Measurements from ENCODE around the gene EN1.

EN1 gene

DNA sequence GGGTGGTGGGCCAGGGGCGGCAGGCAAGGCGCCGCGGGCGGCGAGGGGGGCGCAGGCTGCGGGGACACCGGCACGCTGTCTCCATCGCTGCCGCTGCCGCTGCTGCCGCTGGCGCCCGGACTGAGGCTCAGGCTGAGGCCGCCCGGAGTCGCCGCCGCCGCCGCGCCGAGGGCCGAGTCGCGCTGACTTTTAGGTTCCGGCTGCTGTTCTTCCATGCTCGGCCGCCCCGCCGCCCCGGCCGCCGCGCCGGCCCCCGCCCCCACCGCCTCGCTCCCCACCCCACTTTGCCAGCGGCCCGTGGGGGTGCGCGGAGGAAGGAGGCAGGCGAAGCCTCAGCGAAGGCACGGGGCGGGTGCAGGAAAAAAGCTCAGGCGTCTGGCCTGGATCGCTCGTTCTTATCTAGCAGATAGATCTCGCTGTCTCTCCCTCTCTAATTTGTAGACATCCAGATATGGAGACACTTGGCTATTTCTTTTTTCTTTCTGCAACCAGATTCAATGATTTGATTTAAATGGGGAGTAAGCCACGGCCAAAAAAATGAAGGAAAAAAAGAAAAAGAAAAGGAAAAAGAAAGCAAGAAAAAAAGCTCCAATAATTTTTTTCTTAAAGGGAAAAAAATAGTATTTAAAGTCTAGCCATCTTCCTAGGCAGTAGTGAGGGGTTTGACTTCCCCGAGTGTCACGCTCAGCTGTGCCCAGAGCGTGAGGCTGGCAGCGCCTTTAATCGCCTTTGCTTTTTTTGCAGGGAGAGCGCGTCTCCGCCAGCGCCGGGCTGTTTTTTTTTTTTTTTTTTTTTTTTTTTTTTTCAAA, at the start of gene EN1:
Gene EN1, minus strand, starts transcription at position 696 of the 809 bp plus-strand sequence. Its CDS starts 481 bp downstream, at position 215.
- DNase-seq (ENCODE audit: low read depth), result no peak

DNA sequence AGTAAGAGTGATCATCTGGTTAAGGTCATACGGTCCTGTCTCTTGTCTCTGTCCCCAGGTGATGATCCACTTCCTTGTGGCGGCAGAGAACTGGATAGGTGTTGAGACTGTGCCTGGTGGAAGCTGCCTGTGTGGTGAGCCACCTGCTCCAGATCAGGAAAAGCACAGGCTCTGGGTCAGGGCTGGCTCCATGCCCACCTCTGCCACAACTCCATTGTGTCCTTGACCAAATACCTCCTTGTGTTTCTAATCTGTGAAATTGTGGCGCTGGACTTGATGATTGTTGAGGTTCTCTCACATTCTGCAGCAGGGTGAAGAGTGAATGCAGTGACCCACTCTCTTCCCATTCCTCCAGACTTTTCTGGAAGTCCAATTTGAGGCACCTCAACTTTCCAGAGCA, 45.7 kb upstream of the EN1 start:
- DNase-seq (ENCODE audit: low read depth), result no peak

DNA sequence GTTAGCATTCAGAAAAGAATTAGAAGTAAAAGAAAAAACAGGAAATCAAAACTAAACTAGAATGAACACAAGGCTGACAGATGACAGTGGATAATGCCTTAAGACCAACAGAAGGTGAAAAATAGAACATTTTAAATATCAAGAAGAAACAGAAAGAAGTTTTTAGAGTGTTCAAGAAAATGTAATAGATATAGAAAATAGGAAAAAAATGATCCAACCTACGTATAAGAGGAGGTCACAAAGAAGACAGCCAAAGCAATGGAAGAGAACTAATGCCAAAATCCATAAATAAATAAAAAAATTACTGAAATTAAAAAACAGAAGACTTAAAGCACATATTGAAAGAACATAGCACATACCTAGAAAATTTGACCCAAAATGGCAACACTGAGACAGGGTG, 42.5 kb upstream of the EN1 start:
- no peak for DNase-seq (ENCODE audit: low read depth)

DNA sequence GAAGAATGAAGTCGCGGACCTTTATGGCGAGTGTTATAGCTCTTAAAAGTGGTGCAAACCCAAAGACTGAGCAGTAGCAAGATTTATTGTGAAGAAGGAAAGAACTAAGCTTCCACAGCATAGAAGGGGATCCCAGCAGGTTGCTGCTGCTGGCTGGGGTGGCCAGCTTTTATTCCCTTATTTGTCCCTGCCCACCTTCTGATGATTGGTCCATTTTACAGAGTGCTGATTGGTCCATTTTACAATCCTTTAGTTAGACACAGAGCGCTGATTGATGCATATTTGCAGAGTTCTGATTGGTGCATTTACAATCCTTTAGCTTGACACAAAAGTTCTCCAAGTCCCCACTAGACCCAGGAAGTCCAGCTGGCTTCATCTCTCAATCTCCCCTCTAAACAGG, 36.3 kb upstream of the EN1 start:
- no peak for DNase-seq (ENCODE audit: low read depth)

DNA sequence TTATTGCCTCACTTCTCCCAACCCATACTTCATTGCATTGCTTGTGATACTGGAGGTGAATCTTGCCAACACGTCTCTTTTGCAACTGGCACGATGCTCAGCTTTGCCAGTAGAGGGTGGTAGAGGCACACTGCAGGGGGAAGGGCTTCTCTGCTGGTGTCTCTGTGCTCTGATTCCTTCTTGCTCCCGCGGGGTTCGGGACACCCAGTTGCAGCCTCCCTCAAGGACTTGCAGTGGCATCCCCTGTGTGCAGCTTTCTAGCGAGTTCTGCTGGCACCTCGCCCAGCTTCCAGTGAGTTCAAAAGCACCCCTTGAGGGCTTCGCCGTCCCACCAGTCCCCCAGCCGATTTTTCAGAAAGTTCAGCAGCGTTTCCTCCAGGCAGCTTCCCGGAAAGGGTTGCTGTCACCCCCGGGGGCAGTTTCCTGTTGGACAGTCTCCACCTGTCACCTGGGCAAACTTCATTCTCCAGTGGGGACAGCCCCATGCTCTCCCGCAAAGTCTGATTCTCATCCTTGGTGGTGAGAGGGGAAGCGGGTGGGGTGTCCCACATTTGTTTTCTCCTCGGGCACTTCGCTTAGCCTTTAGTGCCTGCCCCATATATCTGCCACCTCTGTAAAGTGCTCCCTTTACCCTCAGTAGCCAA, 35.4 kb upstream of the EN1 start:
- peak; percentile 44 for DNase-seq (ENCODE audit: low read depth)

DNA sequence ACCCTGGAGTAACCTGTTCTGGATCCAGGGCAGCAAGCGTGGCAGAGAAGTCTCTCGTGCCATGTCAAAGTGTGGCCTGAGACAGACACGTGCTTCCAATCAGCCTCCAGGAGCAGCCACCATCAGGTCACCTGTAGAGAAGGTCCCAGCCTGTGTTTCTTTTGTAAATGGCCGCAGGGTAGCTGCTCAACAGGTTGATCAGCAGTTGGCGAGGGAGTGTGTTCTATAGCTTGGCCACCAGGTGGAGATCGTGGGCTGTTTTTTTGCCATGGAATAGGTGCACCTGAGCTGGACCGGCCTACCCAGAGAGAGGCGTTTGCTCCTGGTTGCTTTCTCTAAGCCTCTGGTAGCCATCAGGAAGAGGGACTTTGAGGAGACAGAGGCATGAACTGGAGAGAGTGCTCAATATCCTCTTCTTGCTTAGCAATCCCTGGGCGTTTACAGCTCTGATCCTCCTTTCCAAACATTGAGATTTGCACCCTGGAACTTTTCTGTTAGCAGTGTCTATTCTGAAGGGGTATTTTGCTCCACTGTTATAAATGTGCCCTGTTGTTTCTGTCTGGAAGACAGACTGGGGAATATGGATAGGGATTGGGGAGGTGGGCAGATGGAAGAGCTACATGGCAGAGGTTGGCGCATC, 34.2 kb upstream of the EN1 start:
- DNase-seq (ENCODE audit: low read depth), result peak; percentile 59

DNA sequence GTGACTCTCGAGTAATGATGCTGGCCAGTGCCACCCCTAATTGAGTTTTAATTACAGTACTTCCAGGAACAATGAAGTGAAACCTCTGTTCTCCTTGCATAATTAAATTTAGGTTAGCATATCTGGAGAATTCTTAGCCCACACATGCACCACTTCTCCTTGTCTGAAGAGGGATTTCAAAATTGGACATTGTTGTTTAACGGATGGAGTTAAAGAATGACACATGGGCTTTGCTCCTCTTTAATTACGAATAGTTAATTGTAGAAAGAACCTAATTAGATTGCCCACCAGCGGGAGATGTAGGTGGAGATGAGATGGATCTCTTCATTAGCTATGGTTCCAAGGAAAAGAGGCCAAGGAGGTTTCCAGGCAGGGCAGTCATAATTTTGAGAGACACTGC, 33.1 kb upstream of the EN1 start:
- no peak for DNase-seq (ENCODE audit: low read depth)

DNA sequence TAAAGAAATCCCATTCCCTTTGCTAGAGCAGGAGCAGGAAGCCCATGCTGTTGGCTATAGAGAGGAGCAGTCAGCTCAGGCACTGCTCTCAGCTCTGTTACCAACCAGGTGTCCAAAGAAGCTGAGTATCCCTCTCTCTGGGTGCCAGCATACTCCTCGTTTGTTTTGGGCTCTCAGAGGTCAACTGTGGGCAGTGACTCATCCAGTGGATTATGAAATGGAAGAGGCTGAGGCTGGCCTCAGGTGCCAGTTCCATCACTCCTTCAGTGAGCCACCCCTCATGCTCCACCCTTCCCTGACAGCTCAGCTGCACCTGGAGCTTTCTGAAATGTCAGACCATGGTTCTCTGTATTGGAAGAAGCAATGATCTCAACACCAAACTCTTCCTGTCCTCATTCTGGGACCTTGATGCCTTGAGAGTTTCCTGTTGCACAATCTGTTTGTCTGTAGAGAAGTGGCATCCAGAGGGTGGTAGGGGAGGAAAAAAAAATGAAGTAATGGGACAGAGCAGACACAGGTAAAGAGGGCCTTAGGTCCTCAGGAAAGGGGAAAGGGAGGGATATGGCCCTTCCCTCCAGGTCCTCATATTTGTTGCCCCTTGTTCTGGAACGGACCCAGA, 31.2 kb upstream of the EN1 start:
- DNase-seq (ENCODE audit: low read depth), result no peak

DNA sequence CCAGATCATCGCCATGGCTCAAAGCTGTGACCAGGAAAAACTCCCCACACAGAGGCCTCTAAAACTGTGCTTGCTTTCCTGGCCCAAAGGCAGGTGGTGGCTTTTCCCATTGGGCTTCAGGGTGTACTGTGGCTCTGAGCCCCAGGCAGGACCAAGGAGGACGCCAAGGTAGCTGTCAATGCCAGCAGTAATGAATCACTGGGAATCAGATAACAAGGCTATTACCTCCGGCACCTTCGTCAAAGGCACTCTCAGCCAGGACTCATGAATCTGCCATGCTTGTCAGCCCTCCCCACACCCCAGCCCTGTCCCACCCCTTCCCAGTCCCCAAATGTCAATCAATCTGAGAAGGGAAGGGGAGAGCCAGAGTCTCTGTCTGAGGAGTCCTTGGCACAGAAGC, 27.9 kb upstream of the EN1 start:
- no peak for DNase-seq (ENCODE audit: low read depth)

DNA sequence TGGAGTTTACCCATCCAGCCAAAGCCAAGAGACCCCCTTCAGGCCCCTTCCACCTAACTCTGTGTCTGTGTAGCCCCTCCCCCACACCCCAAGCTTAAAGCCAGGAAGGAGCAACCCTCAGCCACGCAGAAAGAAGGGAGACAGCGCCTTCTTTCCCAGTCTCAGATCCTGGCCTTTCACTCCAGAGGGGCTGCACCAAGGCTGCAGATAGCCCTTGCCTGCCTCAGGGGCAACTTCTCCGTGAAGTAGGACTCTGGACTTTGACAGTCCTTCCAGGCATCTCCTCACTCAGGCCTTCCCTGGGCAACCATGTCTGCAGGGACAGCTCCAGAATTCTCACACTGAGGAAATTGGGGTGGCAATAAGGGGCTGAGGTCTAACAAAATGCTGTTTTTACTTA, 26.9 kb upstream of the EN1 start:
- DNase-seq (ENCODE audit: low read depth), result no peak

DNA sequence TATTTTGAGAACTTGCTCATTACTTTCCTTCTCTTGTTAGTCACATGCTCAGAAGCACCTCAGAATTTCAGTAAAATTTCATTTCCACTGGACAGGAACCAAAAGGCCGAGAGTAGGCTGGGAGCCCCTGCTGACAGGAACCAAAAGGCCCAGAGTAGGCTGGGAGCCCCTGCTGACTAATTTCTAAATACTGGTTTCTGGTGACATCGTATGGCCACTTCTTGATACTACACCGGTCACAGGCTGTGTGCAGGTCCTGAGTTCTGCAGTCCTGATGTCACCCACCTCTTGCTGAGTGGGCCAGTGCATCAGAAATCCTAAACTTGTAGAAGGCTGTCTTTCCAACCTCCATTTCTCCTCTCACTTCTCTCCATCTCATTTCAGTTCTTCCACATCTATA, 17.7 kb upstream of the EN1 start:
- no peak for DNase-seq (ENCODE audit: low read depth)

DNA sequence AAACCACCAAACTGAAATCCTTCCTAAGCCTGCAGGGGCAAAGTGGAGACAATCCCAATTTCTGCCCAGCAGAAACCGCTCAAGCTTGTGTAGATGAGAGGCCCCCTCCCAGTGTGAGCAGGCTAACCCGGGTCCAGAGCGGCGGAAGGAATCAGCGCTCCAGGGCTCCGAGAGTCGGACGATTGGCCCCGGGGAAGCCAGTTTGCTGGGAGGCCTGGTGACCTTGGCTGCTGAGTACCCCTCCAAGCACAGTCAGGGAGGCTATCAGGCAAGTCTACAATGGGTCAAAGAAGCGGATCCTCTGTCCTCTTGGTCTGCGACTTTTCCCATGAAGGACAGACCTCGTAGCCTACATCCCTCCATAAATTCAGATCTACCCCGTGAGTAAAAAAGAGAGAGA, 16.8 kb upstream of the EN1 start:
- no peak for DNase-seq (ENCODE audit: low read depth)

DNA sequence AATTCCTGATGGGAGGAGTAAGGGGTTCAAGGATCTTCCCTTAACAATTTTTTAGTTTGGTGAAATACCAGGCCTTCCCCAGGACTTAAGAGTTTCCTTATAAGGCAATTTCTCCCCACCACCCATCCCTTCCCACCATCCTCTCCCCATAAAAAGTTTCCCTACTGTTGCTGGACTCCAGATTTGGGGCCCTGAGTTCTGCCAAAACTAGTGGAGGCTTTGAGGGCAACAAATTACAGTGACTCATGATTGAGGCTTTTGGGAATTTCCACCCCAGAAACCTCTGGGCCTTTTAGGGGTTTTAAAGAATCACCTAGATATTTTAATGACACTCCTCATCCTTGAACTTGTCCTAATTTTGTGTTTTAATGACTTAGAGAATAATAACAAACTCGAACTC, 14.3 kb upstream of the EN1 start:
- no peak for DNase-seq (ENCODE audit: low read depth)

DNA sequence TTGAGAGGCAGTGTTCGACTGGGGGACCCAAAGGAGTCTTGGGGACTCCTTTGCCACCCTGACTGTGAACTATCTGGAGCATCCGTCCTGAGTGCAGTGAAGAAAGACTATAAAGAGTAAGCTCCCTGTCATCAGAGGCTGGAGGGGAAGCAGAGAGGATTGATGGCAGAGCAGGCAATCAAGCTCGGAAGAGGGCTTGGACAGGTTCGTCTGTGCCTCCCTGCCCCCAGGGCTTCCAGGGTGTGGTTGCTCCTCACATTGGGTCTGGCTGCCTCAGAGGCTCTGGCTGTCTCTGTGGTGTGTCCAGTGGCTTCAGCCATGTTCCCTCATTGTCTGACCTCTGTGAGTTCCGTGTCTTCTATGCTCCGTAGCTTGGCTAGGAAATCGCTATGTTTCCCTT, 13.8 kb upstream of the EN1 start:
- DNase-seq (ENCODE audit: low read depth), result no peak

DNA sequence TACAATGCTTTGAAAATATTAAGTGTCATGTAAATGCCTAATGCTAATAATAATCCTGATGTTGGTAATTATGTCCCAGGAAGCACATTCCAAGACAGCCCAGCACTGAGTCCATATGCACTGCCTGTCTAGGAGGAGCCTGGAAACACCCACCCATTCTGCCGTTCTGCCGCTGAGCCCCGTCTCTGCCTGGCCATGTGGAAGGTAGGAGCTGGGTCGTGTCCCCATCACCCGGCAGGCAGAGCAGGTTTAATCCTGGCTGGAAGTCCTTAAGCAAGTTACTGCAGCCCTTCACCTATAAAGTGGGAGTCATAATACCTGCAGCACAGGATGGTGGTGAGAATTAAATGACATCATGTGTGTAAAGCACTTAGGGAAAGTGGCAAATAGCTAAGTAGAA, 13.1 kb upstream of the EN1 start:
- no peak for DNase-seq (ENCODE audit: low read depth)

DNA sequence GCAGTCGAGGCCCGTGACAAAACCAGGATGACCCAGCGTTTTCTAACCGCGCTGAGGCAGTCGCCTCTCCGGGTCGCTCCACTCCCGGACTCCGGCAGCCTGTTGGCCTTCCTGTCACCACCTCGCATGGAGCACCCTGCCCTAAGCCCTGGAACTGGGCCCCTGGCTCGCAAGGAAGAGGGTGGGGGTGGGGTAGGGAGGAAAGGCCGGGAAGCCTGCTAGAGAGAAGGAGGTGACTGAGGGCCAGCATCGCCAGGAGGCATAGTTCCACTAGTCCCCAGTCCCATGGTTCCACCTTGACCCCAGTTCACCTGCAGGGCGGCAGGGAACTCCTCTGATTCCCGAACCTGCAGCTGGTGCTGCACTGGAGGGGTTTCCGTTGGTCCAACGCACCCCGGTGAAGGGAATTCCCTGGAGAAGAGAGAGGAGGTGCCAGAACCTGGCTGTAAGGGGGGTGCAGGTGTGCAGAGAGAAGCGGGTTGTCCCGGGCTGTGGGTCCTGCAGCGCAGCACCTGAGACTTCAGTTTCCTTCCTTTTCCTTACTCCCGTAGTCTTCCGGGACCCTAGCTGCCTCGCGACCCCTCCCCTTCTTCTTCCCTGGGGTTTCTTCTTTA, 11.8 kb upstream of the EN1 start:
- no peak for DNase-seq (ENCODE audit: low read depth)

DNA sequence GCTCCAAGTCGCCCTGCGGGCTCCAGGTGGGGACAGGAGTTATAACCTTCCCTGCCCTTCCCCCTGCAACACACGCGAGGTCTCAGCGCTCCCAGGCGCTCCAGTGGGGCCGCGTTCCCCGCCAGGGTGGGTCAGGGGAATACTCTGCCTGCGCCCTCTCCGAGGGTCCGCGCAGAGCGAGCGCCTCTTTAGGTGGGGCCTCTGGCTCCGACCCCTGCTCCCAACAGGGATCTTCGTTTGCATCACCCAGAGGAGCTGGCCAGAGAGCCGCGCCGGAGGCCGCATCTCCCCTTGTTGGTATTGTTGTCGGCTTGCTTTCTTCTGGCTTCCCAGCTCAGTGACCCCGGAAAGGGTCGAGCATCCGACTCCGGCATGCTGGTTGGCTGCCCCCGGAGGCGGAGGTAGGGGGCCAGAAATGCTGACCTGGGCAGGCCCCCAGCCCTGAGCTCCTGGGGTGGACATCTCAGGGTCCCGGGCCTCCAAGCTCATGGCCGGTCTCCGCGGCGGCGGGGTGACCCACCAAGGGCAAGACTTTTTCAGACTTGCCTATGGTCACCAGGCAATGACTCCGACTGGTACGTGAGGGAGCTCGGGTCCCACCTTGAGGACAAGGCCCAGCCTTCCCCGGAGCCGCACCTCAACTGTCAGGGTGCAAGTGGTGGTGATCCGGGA, 11.2 kb upstream of the EN1 start:
- DNase-seq (ENCODE audit: low read depth), result no peak

DNA sequence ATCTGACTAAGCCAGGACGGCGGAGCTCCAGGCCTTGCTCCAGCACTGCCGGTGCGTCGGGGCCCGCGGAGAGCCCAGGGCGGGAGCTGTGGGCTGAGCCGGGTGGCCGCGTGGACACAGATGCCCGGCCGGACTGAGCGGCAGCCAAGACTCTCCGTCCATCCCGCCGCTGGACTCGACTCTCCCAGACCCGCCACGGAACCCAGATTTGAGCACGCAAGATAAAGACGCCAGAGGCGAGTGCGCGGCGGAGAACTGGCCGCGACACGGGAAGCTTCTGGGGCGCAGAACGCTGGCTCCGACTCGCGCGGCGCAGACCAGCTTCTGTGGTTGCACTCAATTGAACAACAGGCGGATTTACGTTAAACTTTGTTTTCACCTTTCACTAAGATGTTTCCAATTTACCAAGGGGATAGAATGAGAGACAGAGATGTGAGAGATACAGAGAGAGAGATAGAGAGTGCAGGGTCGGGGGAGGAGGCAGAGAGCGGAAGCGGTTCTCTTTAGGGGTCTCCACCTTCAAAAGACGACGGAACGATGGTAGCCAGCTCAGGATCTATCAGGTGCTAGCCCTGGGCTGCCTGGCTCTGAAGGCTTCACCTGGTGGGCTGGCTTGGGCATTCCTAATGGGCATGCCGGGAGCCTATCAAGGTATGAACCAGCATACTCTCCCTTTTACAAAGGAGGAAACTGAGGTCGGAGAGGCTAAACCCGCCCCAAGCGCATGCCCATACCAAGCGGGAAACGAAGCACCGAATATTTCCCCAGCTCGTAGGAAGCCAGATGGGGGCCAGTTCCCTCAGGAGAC, 10.4 kb upstream of the EN1 start:
- no peak for DNase-seq (ENCODE audit: low read depth)

DNA sequence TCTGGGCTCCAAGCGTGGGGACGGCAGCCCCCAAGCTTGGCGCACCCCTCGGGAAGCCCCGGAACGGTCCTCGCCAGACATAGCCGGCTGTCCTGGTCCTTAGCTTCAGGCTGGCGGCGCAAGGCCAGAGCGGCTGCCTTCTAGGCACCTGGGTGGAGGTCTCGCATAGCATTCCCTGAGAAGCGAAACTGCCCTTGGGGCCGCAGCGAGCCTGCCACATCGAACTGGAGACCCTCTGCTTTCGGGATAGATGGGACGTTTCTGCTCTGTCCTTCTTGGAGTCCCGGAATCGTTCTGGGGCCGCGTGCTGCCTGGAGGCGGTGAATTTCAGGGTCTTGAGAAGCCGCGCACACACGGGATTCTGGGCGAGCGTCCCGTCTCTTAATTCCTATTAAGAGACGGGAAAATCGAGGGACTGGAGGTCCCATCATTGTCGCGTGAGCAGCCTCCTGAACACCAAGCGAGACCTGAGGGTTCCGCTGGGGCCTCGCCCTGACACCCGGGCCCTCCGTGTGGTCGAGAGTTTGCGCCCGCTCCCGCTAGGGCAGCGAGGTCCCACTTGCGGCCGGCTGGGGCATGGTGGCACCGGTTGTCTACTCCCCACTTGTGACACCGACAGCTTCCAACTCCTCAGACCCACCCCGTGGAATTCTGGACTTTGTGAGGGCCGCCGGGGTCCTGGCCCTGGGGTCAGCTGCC, 9.7 kb upstream of the EN1 start:
- no peak for DNase-seq (ENCODE audit: low read depth)

DNA sequence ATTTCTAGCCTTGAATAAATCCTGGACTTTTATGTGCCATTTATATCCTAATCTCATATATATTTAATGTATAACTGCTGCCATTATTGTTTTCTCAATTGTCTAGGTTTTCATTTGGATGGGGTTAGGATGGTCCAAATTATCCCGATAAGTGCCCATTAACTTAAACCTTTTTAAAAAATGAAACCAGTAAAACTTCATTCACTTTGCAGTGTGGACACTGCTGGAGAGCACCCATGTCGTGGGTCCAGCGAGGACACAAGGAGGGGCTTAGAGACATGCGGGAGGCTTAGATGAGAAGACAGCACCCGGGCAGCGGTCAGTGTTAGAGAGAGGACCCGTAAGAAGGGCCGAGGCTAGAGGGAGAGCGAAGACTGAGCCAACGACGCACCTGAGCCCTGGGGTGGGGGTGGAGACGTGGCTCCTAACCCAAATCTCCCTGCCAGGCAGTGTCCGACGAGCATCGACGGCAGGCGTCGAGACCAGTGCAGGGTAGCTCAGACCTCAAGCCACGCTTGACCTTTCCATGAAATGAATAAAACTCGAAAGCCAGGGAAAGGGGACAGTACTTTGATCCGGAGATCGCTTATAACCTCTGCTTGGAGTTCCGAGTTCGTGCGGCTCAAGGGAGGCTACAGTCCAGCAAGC, 9.0 kb upstream of the EN1 start:
- DNase-seq (ENCODE audit: low read depth), result no peak
